Heart left ventricle (tissue), 16 donors: ENCODE data around the gene TMEM163. TPM values are rescaled to one million over a fixed set of nuclear protein-coding genes. Genes with fewer than 3 reads are reported as not detected.
"Not testable (repeated sequence)": the region's sequence is repeated elsewhere in the genome, so short reads cannot be mapped to it uniquely, and the experiment has no call there.

Experiments
- ATAC-seq, 4 donors: fragments of 200-7000 bp; cut with Tn5 transposase; one replicate each; pipeline ENCODE4 v1.9.1; 2020 to 2022; ENCODE audit warnings: moderate library complexity in 4 of 4, mild to moderate bottlenecking in 3 of 4, moderate number of reproducible peaks in 1 of 4
- DNase-seq, 5 donors: peaks; one replicate each; pipeline ENCODE4 v3.0.0-alpha.2; 2020
- H3K27ac ChIP-seq, 12 donors: fragments of 200-600 bp; sonication (generic) in 4 of 12; one replicate each; pipeline versions ENCODE4 v1.5.0 to v1.8.0; 2016 to 2022; ENCODE audit warnings: mild to moderate bottlenecking in 2 of 12
- H3K27me3 ChIP-seq, 9 donors: fragments of 200-600 bp; sonication (generic) in 2 of 9; one replicate each; pipeline versions ENCODE4 v1.5.1 to v1.8.0; 2016 to 2022; ENCODE audit warnings: mild to moderate bottlenecking in 3 of 9
- H3K36me3 ChIP-seq, 9 donors: fragments of 200-600 bp; sonication (generic) in 2 of 9; one replicate each; pipeline versions ENCODE4 v1.5.0 to v1.8.0; 2018 to 2022; ENCODE audit warnings: mild to moderate bottlenecking in 2 of 9
- H3K4me1 ChIP-seq, 12 donors: fragments of 200-600 bp; sonication (generic) in 4 of 12; one replicate each; pipeline versions ENCODE4 v1.5.0 to v1.8.0; 2016 to 2022; ENCODE audit warnings: mild to moderate bottlenecking in 3 of 12
- H3K4me3 ChIP-seq, 12 donors: fragments of 200-600 bp; sonication (generic) in 4 of 12; one replicate each; pipeline versions ENCODE4 v1.5.0 to v1.8.0; 2017 to 2022; ENCODE audit warnings: mild to moderate bottlenecking in 9 of 12, moderate library complexity in 4 of 12
- H3K9me3 ChIP-seq, 12 donors: fragments of 200-600 bp; sonication (generic) in 4 of 12; one replicate each; pipeline versions ENCODE4 v1.5.0 to v1.8.0; 2016 to 2022; ENCODE audit warnings: mild to moderate bottlenecking in 1 of 12
- POLR2A ChIP-seq, 2 donors: fragments of 450-650 bp; IDR thresholded peaks; one replicate each; pipeline ENCODE4 v1.6.1; 2017; ENCODE audit warnings: antibody characterized with exemption in 2 of 2, mild to moderate bottlenecking in 2 of 2, moderate library complexity in 2 of 2
- WGBS, 4 donors: extraction: QIAGEN DNeasy Blood & Tissue Kit in 2 of 4; methylation state at CpG; one replicate each; pipeline versions ENCODE4 v1.1.5 to v1.1.7; 2013 to 2018; 5-methylcytosine and 5-hydroxymethylcytosine counted together
- intact Hi-C, 10 donors: fragments of 100-400 bp; cut with DNase I; formaldehyde crosslinking; loops; one replicate each; pipeline versions ENCODE4 v1.11.1 to v1.14.2; 2022
- polyA plus RNA-seq, 2 donors: library from polyadenylated mRNA; stranded (reverse); fragments of 200-250 nt; gene quantifications; one replicate each; pipeline ENCODE4 v1.2.3, GENCODE V29; 2013
- total RNA-seq, 9 donors: library from RNA; depleted of rRNA in 2 of 9; stranded (reverse); fragments of >200 nt in 2 of 9; fragmentation: NEBNext Ultra II Directional in 3 of 9; extraction: Animal tissue kit (Norgen Biotek cat#: 25700) in 3 of 9; gene quantifications; one replicate each; pipeline versions ENCODE4 v1.1.0 to v1.2.4, GENCODE V29; 2016 to 2023
- TF ChIP-seq, protein P1 (sequence below), 12 donors: fragments of 200-600 bp; sonication (generic) in 4 of 12; IDR thresholded peaks; one replicate each; pipeline versions ENCODE4 v1.5.0 to v1.8.0; 2018 to 2022; ENCODE audit warnings: antibody characterized with exemption in 12 of 12, mild to moderate bottlenecking in 5 of 12
- donor health status: ischemic (EF 13 %, LVEDD 7.1; RV severe dilation, severe dysfunction).
- donor health status: healthy with polysubstance abuse.
- donor health status: DM: no; HTN: yes; CAD: no.
- donor health status: DM: no; HTN: no; CAD: no.
- donor health status: ischemic (EF 25% LVEDD 6.9; RV normal size, moderate dysfunction).
- donor health status: ischemic (EF 25% LVEDD 5.7; RV mildly dilated, moderate dysfunction).
- donor health status: healthy.
- donor health status: DM: yes; HTN: yes; CAD: no.
- donor health status: ischemic (EF 35%, LVEDD 5.7; RV mildly dilated, moderate dysfunction).
- donor health status: nonischemic (EF 11% LVEDD 7.7; RV severe dilation, severe dysfunction).
- donor health status: DM: yes; HTN: yes; CAD: no.
- donor health status: PGD.
- donor health status: ischemic (EF 29% LVEDD 5.4; RV normal size, mild dysfunction).
- donor health status: nonischemic (EF 23%, LVEDD 6.1; RV moderate dilation, normal function).

TMEM163 gene
- total and polyA plus RNA-seq, 11 donors, result 0.14 to 1.4 (median 0.47) TPM

- H3K36me3 ChIP-seq, result no peaks in the 10 kb centered on the region
- H3K27ac ChIP-seq, result no peak overlapping the region
- peak in 1 of 4 donors; percentile 61 for ATAC-seq
- DNase-seq, result no peak
- H3K4me1 ChIP-seq, result no peaks in the 10 kb centered on the region
- H3K9me3 ChIP-seq, result no peaks in the 10 kb centered on the region
- no peak overlapping the region for H3K4me3 ChIP-seq
- intact Hi-C loops, result no loop called here
- TF ChIP-seq, protein P1, sequence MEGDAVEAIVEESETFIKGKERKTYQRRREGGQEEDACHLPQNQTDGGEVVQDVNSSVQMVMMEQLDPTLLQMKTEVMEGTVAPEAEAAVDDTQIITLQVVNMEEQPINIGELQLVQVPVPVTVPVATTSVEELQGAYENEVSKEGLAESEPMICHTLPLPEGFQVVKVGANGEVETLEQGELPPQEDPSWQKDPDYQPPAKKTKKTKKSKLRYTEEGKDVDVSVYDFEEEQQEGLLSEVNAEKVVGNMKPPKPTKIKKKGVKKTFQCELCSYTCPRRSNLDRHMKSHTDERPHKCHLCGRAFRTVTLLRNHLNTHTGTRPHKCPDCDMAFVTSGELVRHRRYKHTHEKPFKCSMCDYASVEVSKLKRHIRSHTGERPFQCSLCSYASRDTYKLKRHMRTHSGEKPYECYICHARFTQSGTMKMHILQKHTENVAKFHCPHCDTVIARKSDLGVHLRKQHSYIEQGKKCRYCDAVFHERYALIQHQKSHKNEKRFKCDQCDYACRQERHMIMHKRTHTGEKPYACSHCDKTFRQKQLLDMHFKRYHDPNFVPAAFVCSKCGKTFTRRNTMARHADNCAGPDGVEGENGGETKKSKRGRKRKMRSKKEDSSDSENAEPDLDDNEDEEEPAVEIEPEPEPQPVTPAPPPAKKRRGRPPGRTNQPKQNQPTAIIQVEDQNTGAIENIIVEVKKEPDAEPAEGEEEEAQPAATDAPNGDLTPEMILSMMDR (IDR thresholded peaks at IDR 0.05), result no peak
- TF ChIP-seq POLR2A (IDR thresholded peaks at IDR 0.05), result no peak
- WGBS, 4 donors, result 47 to 68% (median 61%) methylated on average over 4 of the region's 4 CpGs
- peaks cover 0 to 17% (median 0%) of the 10 kb centered on the region in 9 donors for H3K27me3 ChIP-seq
These were observed 8.6 kb upstream of the TMEM163 start for GRCh38 chr2:134727385-134727784.

DNA sequence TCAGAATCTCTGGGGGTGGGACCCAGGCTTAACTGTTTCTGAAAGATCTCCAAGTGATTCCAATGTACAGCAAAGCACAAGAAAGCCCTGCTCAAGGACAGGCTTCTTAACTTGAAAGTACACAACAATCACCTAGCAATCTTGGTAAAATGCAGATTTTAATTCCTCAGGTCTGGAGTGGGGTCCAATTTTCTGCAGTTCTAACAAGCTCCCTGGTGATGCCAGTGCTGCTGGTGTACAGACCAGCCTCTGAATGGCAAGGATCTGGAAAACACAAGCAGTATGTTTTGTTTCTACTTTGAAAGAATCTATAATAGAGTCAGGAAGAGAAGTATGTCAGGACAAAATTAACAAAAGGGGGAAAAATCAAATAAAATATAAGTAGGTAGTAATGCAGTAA, 7.8 kb upstream of the TMEM163 start:
- TF ChIP-seq POLR2A (IDR thresholded peaks at IDR 0.05), result no peak
- TF ChIP-seq, protein P1 (IDR thresholded peaks at IDR 0.05), result no peak
- ATAC-seq, result no peak
- DNase-seq, result no peak
- Histone ChIP-seq H3K27me3 (peaks cover 0 to 24% (median under 1%) of the 10 kb centered on the region in 9 donors), H3K9me3 (no peaks in the 10 kb centered on the region), H3K4me3 (no peak overlapping the region), H3K4me1 (no peaks in the 10 kb centered on the region), H3K36me3 (no peaks in the 10 kb centered on the region), H3K27ac (no peak overlapping the region)
- intact Hi-C loops, result no loop called here

DNA sequence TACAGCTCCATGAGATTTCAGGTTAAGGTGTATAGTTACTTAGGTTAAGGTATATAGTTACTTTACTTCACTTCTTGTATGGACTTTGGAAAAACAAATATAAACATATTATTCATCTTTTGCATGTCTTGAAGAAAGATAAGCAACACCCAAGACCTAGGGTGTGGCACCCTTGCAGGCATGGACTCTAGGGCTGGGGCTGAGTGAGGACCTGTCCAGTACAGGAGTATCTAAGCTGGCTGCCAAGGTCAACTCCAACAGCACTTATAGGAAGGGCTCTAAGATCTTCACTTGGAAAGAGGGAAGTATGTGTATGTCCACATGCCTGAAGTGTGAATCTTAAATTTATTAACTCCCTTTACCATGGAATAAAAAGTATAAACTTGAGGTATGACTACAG, 7.1 kb upstream of the TMEM163 start:
- Histone ChIP-seq H3K27ac (no peak overlapping the region), H3K4me3 (no peak overlapping the region), H3K36me3 (no peaks in the 10 kb centered on the region), H3K4me1 (no peaks in the 10 kb centered on the region), H3K27me3 (peaks cover 0 to 30% (median 3%) of the 10 kb centered on the region in 9 donors), H3K9me3 (no peaks in the 10 kb centered on the region)
- intact Hi-C loops, result no loop called here
- ATAC-seq (no peak), DNase-seq (no peak)
- no peak for TF ChIP-seq POLR2A (IDR thresholded peaks at IDR 0.05)
- TF ChIP-seq, protein P1 (IDR thresholded peaks at IDR 0.05), result no peak

- WGBS, 4 donors, result 83 to 98% (median 96%) methylated on average over 1 of the region's 1 CpG
- no peak for ATAC-seq
These were observed 5.5 kb upstream of the TMEM163 start for GRCh38 chr2:134724341-134724740.

DNA sequence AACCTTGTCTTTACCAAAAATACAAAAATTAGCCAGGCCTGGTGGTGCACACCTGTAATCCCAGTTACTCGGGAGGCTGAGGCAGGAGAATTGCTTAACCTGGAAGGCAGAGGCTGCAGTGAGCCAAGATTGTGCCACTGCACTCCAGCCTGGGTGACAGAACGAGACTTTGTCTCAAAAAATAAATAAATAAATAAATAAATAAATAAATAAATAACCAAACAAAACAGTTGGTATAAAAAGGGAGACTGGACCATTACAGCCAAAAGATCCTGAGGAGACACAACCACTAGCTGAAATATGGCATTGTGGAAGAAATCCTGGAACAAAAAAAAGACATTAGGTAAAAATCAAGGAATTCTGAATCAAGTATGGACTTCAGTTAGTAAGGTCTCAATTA, 4.9 kb upstream of the TMEM163 start:
- H3K27ac ChIP-seq, DNase-seq, H3K4me3 ChIP-seq, H3K36me3 ChIP-seq, H3K4me1 ChIP-seq, ATAC-seq, H3K9me3 ChIP-seq, intact Hi-C loops: not testable (repeated sequence)
- peaks cover 0 to 52% (median 16%) of the 10 kb centered on the region in 9 donors for H3K27me3 ChIP-seq
- 90 to 95% (median 94%) methylated on average over 2 of the region's 2 CpGs for whole genome bisulfite sequencing, 4 donors

More at GRCh38 chr2:134724341-134724740, 5.5 kb upstream of the TMEM163 start:
- no peak for TF ChIP-seq POLR2A (IDR thresholded peaks at IDR 0.05)
- TF ChIP-seq, protein P1 (IDR thresholded peaks at IDR 0.05), result no peak
- H3K27me3 ChIP-seq, result peaks cover 0 to 46% (median 10%) of the 10 kb centered on the region in 9 donors
- intact Hi-C loops, result no loop called here
- no peak overlapping the region for H3K4me3 ChIP-seq
- no peak overlapping the region for H3K27ac ChIP-seq
- no peak for DNase-seq
- H3K9me3 ChIP-seq, result no peaks in the 10 kb centered on the region
- H3K4me1 ChIP-seq, result peaks cover 0 to 2% (median 0%) of the 10 kb centered on the region in 12 donors
- H3K36me3 ChIP-seq, result no peaks in the 10 kb centered on the region
